GM21717 (cell line): ENCODE measurements around the gene CPLX1.
"Not testable (repeated sequence)": the region's sequence is repeated elsewhere in the genome, so short reads cannot be mapped to it uniquely, and the experiment has no call there.

Source experiments
- ATAC-seq: cut with Tn5 transposase; IDR thresholded peaks from one replicate; pipeline ENCODE4 v1.9.1; 2021; ENCODE audit warnings: mild to moderate bottlenecking, moderate library complexity; ENCODE audit not compliant: unreplicated experiment

The CPLX1 gene

DNA sequence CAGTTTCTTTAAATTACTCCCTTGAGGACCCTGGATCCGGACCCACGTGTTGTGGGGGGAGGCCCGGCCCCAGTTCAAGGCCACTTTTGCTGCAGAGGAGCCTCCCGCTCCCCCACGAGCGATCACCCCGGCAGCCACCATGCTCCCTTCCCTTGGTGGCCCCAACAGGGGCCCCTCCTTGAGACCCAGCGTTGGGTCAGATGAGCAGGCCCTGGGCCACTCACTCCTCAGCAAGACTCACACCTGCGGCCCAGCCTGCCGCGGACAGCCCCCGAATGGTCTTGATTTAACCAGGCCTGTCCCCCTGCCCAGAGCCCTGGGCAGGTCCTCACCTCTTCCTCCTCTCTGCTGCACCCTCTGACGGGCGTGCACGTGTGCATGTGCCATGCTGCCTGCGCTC lies 4.3 kb downstream of the CPLX1 start:
- ATAC-seq = no peak

- ATAC-seq = no peak
Measured at GRCh38 chr4:821181-821591, 4.7 kb downstream of the CPLX1 start.

DNA sequence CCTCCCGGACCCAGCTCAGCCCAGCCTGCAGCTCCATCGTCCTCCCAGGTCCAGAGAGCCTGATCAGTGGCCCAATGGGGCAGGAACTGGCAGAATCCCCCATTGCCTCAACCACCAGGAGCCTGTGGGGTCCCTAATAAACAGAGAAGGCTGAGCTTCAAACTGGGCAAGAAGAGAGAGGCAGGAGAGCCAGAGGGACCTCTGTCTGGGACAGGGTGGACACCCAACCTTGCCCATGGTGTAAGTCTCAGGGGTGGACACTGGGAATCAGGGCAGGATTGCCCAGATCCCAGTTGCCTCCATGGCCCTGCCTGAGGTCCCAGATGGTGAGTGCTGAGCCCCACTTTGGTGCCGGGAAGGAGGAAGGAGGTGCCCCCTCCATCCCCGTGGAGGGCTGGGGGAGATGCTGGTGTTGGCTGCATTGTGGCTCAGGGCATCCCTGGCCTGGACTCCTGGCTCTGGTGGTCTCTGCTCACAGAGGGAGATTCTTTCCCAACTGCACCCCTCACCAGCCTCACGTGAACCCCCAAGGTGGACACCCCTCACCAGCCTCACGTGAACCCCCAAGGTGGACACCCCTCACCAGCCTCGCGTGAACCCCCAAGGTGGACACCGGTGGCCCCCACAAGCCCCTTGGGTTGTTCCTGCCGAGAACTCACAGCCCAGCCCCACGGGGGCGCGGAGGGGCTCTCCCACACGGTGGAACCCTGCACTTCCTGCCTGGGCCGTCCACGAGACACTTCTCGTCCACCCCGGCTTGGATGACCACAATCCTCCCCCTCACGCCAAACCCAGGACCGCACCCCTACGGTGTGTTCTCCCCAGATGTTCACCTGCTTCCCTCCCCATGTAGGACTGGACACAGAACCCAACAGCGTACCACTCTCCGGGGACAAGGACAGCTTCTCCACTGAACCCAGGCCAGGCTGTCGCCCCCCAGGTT lies 5.4 kb downstream of the CPLX1 start:
- no peak for ATAC-seq

DNA sequence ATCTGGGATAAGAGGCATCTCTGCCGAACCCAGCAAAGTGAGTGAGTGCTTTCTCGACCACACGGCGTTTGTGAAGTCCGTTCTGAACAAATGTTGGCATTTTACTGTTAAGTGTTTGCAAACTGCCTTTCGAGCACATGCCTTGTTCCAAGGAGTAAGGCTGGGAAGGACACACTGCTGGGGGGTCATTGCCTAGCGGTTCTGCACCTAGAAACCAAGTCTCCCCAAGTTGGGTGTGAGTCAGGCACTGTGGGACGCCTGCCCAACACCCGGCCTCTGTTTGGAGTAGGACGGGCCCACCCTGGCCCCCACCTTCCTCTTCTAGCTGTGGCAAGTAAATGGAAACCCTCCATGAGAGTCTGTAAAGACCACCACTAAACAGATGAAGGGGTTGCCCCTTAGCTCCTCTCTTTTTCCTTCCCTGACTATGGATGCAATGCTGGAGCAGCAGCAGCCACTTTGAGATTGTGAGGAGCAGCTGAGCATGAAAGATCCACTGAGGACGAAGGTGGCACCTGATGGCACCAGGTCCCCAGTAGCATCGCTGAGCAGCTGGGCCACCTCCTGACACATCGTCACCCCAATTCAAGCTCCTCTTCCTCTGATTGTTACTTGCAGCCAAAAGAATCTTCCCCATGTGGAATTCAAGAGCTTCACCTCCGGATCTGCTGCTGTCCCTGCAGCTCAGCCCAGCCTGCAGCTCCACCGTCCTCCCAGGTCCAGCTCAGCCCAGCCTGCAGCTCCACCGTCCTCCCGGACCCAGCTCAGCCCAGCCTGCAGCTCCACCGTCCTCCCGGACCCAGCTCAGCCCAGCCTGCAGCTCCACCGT lies 6.3 kb downstream of the CPLX1 start:
- ATAC-seq = no peak

DNA sequence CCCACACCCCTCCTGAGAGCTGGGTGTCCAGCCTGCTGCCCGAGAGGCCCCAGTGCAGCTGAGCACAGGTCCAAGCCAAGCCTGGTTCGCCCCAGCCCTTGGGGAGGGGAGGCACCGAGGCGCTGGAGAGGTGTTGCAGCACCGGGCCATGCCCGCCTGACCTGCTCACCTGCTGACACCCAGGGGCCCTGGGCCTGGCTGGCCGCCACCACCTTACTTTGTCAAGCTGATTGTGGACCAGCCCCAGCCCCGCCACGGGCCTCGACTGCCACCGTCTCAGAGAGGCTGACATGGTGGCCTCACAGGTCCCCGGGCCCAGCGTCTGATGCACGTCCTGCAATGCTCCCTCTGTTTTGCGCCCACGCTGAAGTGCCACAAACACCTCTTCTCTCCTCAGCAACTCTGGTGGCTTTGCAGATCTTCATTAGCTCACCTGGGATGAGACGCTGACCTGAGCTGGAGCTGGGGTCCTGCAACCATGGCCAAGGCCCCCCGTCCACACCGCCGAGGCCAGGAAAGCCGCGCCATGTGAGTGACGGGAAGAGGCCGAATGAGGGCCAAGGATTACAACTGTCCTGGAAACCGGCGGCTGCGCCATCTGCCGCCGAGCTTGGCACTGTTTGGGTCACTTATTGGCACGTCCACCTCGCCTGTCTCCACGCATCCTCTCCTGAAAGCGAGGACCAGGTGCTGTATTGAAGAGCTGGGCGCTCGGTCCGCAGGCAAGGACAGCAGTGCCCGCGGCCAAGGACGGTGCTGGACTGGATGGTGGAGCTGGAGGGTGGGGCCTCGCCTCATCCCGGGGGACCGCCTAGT lies 7.6 kb downstream of the CPLX1 start:
- no peak for ATAC-seq

DNA sequence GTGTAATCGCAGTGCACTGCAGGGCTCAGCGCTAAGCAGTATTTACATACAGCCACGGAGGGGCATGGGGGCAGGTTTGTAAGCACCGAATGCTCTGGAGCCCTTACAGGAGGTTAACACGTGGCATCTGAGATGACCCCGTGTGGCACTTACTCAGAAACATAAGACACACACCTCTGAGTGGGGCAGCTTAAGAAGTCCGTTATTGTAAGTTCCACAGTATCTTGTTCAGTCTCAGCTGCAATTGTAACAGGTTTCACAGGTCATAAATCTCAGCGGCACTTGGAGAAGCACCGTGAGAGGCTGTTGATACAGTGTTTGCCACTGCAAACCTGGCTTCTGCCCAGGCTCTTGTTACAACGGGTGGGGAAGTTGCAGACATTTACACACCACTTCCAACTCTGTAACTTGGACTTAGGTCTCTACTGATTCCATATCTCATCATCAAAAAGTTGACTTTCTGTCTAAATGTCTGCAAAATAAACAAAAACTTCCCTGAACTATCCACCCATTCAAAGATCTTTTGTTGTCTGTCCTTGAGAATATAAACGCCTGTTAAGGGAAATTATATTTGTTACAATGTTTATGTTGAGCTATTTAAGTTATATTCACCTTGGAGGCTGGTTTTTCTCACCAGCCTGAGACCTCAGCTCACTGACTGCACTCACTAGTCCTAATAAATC lies 10.3 kb downstream of the CPLX1 start:
- no peak for ATAC-seq

GRCh38 chr4:814312-814850 lies 11.5 kb downstream of the CPLX1 start:
- no peak for ATAC-seq

DNA sequence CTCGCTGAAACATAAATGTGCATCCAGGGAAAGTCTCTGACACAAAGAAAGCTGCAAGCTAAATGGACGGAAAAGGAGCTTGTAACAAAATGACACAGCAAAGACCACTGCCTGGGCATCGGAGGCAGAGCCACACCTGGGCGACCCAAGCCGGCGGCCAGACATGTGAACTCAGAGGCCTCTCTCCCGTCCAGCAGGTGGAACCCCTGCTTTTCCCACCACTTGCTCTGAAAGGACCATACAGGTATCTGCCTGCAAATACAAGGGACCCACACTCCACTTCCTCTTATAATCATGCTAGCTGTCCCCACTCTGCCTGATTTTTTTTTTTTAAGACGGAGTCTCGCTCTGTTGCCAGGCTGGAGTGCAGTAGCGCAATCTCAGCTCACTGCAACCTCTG lies 12.0 kb downstream of the CPLX1 start:
- ATAC-seq = no peak

GRCh38 chr4:808860-809570 lies 16.9 kb downstream of the CPLX1 start:
- no peak for ATAC-seq

- ATAC-seq = no peak
Measured at GRCh38 chr4:807792-808191, 18.1 kb downstream of the CPLX1 start.

DNA sequence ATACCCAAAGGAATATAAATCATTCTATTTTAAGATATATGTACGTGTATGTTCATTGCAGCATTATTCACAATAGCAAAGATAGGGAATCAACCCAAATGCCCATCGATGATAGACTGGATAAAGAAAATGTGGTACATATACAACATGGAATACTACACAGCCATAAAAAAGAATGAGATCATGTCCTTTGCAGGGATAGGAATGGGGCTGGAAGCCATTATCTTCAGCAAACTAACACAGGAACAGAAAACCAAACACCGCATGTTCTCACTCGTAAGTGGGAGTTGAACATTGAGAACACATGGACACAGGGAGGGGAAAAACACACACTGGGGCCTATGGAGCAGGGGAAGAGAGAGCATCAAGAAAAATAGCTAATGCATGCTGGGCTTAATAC lies 18.9 kb downstream of the CPLX1 start:
- ATAC-seq = not testable (repeated sequence)

GRCh38 chr4:804804-805203 lies 21.1 kb downstream of the CPLX1 start:
- no peak for ATAC-seq

DNA sequence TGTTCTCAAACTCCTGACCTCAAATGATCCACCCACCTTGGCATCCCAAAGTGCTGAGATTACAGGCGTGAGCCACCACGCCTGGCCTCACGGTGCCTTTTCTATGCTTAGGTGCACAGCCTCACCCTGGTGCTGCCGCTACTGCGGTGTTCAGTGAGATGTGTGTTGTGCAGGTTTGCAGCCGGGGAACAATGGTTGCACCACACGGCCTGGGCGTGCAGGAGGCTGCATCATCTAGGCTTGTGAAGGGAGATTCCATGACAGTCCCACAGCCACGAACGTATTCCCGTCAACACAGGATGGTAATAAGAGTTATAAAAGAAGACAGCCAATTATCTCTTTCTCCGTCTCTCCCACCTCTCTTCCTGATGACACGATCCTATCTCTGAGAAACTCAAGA lies 22.0 kb downstream of the CPLX1 start:
- ATAC-seq = no peak

DNA sequence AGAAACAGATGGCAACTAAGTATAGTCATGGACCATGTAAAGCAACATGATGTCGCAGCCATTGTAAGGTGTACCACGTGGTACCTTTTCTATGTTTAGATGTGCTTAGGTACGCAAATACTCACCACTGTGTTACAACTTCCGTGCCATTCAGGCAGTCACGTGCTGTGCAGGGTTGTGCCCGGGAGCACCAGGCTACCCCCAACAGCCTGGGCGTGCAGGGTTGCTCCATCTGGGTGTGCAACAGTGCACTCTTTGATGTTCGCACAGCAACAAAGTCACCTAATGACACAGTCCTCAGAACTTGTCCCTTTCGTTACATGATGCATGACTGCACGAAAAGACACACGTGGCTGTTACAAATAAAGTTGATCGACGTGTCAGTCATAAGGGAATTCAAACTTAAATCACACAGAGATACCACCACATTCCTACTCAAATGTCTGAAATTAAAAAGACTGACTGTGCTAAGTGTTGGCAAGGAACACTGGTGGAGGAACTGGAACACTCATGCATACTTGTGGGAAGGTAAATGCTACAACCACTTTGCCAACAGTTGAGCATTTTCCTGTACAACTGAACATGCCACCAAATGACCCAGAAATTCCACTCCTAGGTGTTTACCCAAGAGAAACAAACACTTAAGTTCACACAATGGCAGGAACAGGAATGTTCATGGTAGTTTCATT lies 24.3 kb downstream of the CPLX1 start:
- no peak for ATAC-seq

- no peak for ATAC-seq
Measured at GRCh38 chr4:797066-797465, 28.9 kb downstream of the CPLX1 start.

GRCh38 chr4:796206-796605 lies 29.7 kb downstream of the CPLX1 start:
- ATAC-seq = no peak

GRCh38 chr4:795726-796119 lies 30.2 kb downstream of the CPLX1 start:
- ATAC-seq = no peak

- ATAC-seq = no peak
Measured at GRCh38 chr4:794900-795725, 30.8 kb downstream of the CPLX1 start.
